HL-60 (cell line): Measurements from ENCODE around the gene TNFSF15.

Experiments used
- DNase-seq, 2 experiments: peaks; one replicate each; pipeline ENCODE4 v3.0.0-alpha.2; 2010 to 2020; ENCODE audit warnings: low read depth in 1 of 2, low spot score in 1 of 2
- H3K27ac ChIP-seq: fragments of 250-450 bp; sonication (Bioruptor Pico); replicated peaks from 2 replicates; pipeline ENCODE4 v1.5.1; 2020; ENCODE audit warnings: mild to moderate bottlenecking, moderate library complexity
- H3K27me3 ChIP-seq: fragments of 250-450 bp; sonication (Bioruptor Pico); 2 replicates; pipeline ENCODE4 v1.5.1; 2021; ENCODE audit warnings: mild to moderate bottlenecking, moderate library complexity; ENCODE audit not compliant: insufficient read depth, poor library complexity, severe bottlenecking
- H3K4me3 ChIP-seq: replicated peaks from 2 replicates; pipeline ENCODE4 v1.5.1; 2011; ENCODE audit warnings: mild to moderate bottlenecking, control low read depth, low read length; ENCODE audit not compliant: insufficient read depth
- GABPA ChIP-seq: IDR thresholded peaks from 2 replicates; pipeline ENCODE4 v1.6.1; 2012; ENCODE audit warnings: low read depth
- POLR2AphosphoS5 ChIP-seq: IDR thresholded peaks from 2 replicates; pipeline ENCODE4 v1.6.1; 2012; ENCODE audit warnings: low read depth
- SPI1 ChIP-seq: IDR thresholded peaks from 2 replicates; pipeline ENCODE4 v1.6.1; 2012; ENCODE audit warnings: low read depth, mild to moderate bottlenecking, borderline replicate concordance
- TF ChIP-seq, protein P1 (sequence below): IDR thresholded peaks from one replicate; pipeline ENCODE4 v1.5.1; 2011; ENCODE audit warnings: low read length, control low read depth, inconsistent platforms; ENCODE audit not compliant: insufficient read depth
- TF ChIP-seq, protein P2 (sequence below): IDR thresholded peaks from 2 replicates; pipeline ENCODE4 v1.6.1; 2012; ENCODE audit warnings: low read depth; ENCODE audit not compliant: insufficient replicate concordance

Gene TNFSF15

DNA sequence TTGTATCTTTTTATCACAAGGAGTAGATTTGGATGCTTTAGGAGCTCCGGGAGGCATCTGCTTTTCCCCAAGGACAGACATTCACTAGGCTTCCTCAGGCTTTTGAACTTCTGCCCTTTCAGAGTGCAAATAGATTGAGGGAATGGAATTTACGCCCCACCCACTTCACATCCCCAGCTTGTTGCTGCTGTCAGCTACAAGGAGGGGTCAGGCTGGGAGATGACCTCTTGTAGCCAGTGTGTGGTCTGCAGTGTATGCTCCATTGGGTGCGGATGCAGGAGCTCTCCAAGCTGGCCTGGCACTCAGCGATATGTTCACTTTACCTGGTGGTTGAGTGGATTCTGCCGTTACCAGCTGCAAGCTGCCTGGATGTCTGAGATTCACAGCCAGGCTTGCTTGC is 6.4 kb downstream of the TNFSF15 start:
- Histone ChIP-seq H3K4me3 (no peak overlapping the region), H3K27ac (no peak overlapping the region), H3K27me3 (no peaks in the 10 kb centered on the region)
- DNase-seq, result no peak
- no peak for TF ChIP-seq SPI1
- TF ChIP-seq, protein P1, sequence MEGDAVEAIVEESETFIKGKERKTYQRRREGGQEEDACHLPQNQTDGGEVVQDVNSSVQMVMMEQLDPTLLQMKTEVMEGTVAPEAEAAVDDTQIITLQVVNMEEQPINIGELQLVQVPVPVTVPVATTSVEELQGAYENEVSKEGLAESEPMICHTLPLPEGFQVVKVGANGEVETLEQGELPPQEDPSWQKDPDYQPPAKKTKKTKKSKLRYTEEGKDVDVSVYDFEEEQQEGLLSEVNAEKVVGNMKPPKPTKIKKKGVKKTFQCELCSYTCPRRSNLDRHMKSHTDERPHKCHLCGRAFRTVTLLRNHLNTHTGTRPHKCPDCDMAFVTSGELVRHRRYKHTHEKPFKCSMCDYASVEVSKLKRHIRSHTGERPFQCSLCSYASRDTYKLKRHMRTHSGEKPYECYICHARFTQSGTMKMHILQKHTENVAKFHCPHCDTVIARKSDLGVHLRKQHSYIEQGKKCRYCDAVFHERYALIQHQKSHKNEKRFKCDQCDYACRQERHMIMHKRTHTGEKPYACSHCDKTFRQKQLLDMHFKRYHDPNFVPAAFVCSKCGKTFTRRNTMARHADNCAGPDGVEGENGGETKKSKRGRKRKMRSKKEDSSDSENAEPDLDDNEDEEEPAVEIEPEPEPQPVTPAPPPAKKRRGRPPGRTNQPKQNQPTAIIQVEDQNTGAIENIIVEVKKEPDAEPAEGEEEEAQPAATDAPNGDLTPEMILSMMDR, result no peak
- no peak for TF ChIP-seq POLR2AphosphoS5
- TF ChIP-seq, protein P2, sequence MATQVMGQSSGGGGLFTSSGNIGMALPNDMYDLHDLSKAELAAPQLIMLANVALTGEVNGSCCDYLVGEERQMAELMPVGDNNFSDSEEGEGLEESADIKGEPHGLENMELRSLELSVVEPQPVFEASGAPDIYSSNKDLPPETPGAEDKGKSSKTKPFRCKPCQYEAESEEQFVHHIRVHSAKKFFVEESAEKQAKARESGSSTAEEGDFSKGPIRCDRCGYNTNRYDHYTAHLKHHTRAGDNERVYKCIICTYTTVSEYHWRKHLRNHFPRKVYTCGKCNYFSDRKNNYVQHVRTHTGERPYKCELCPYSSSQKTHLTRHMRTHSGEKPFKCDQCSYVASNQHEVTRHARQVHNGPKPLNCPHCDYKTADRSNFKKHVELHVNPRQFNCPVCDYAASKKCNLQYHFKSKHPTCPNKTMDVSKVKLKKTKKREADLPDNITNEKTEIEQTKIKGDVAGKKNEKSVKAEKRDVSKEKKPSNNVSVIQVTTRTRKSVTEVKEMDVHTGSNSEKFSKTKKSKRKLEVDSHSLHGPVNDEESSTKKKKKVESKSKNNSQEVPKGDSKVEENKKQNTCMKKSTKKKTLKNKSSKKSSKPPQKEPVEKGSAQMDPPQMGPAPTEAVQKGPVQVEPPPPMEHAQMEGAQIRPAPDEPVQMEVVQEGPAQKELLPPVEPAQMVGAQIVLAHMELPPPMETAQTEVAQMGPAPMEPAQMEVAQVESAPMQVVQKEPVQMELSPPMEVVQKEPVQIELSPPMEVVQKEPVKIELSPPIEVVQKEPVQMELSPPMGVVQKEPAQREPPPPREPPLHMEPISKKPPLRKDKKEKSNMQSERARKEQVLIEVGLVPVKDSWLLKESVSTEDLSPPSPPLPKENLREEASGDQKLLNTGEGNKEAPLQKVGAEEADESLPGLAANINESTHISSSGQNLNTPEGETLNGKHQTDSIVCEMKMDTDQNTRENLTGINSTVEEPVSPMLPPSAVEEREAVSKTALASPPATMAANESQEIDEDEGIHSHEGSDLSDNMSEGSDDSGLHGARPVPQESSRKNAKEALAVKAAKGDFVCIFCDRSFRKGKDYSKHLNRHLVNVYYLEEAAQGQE, result no peak
- TF ChIP-seq GABPA, result no peak

DNA sequence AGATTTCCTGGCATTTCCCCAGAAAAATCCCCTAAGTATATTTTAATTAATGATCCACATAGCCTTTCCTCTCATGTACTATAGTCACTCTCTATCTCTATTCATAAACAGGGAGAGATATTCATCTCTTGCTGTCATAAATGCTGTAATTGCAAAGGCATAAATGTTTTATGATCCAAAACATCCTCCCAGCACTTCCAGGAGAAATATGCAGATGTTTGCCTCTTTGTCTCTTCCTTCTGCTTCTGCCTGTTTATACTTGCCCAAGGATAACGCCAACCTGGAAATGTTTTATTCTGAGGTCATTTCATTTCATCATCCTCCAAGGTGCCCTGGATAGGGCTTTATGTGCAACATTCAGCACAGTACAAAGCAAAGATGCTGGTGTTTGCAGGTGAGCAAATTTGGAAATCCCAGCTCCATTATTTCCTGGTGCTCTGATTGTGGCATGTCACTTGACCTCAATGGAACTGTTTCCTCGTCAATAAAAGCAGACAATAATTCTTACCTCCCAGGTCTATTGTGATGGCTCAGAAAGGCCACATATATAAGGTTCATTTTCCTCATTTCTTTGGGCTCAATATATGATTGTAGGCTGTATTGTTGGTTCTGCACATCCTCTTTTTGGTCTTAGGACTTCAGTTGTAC is 6.9 kb downstream of the TNFSF15 start:
- Histone ChIP-seq H3K27ac (no peak overlapping the region), H3K4me3 (no peak overlapping the region), H3K27me3 (no peaks in the 10 kb centered on the region)
- TF ChIP-seq, protein P2, result no peak
- TF ChIP-seq POLR2AphosphoS5, result no peak
- no peak for DNase-seq

- Histone ChIP-seq H3K27ac (no peak overlapping the region), H3K27me3 (no peaks in the 10 kb centered on the region), H3K4me3 (no peak overlapping the region)
- TF ChIP-seq, protein P2, result no peak
- TF ChIP-seq, protein P1, result no peak
- TF ChIP-seq SPI1 (no peak), GABPA (no peak), POLR2AphosphoS5 (no peak)
- DNase-seq, result no peak
These were observed 7.7 kb downstream of the TNFSF15 start for GRCh38 chr9:114798101-114798500.
